Mucosa of descending colon (tissue), 3 donors: ENCODE data around the gene PI4K2B. TPM values are rescaled to one million over a fixed set of nuclear protein-coding genes. Genes with fewer than 3 reads are reported as not detected.

Experiments used
- ATAC-seq: fragments of 200-7000 bp; cut with Tn5 transposase; one replicate; pipeline ENCODE4 v1.9.1; 2020; ENCODE audit warnings: mild to moderate bottlenecking, moderate library complexity
- DNase-seq, 3 donors: peaks; one replicate each; pipeline ENCODE4 v3.0.0-alpha.2; 2020
- H3K36me3 ChIP-seq: fragments of 200-600 bp; one replicate; pipeline ENCODE4 v1.8.0; 2021; ENCODE audit warnings: low read depth, mild to moderate bottlenecking
- H3K4me1 ChIP-seq: fragments of 200-600 bp; one replicate; pipeline ENCODE4 v1.8.0; 2021; ENCODE audit warnings: low read depth, mild to moderate bottlenecking
- H3K4me3 ChIP-seq: fragments of 200-600 bp; one replicate; pipeline ENCODE4 v1.8.0; 2021; ENCODE audit warnings: mild to moderate bottlenecking
- H3K9me3 ChIP-seq: fragments of 200-600 bp; one replicate; pipeline ENCODE4 v1.8.0; 2021; ENCODE audit warnings: mild to moderate bottlenecking
- CTCF ChIP-seq: fragments of 200-600 bp; IDR thresholded peaks from one replicate; pipeline ENCODE4 v1.8.0; 2022; ENCODE audit warnings: antibody characterized with exemption, mild to moderate bottlenecking
- intact Hi-C, 2 donors: fragments of 100-400 bp; cut with DNase I in 1 of 2; cut with micrococcal nuclease in 1 of 2; formaldehyde crosslinking; loops; one replicate each; pipeline versions ENCODE4 v1.11.0 to v1.11.1; 2022; cut with DNase I, micrococcal nuclease
- total RNA-seq, 3 donors: library from RNA; stranded (reverse); fragmentation: NEBNext Ultra II Directional in 2 of 3; extraction: Animal tissue kit (Norgen Biotek cat#: 25700) in 2 of 3; gene quantifications; one replicate each; pipeline versions ENCODE4 v1.2.1 to v1.2.4, GENCODE V29; 2021 to 2023
- donor health status: DM: no; HTN: no; CAD: no; lungs with moderate emphysema.
- donor health status: DM: no; HTN: no; CAD: no.
- donor health status: DM: no; HTN: yes; CAD: no.

Gene PI4K2B
- total RNA-seq, 3 donors from 2014 or later: 14.3 to 25.9 (median 17.8) TPM

DNA sequence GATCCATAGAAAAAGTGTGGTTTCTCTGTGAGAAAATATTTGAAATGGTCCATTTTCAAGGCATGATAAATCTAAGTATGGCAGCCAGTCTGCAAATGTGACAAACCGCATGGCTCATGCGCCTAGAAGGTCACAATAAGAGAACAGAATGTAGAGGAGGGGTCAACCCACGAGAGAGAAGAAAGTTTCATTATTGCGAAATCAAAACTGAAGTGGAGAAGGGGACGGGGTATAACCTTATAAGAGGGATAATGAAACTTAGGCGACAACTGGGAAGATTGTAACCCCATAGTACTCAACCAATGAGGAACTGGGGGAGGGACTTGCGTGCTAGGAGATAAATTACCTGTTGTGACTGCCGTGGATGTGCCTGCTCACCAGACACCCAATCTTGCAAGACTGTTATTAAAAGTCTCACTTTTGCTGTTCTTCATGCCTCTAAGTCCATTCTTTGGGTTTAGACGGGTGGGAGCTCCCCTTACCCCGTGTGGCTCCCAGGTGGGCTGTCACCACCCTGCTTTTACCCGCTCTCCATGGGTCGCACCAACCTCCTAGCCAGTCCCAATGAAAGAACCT, 57.4 kb downstream of the PI4K2B start:
- no peak overlapping the region for H3K4me3 ChIP-seq
- H3K36me3 ChIP-seq: no peaks in the 10 kb centered on the region
- no peaks in the 10 kb centered on the region for H3K9me3 ChIP-seq
- no peak for TF ChIP-seq CTCF
- DNase-seq (no peak), ATAC-seq (no peak)
- intact Hi-C loops: no loop called here
- no peaks in the 10 kb centered on the region for H3K4me1 ChIP-seq

GRCh38 chr4:25297528-25298242, 63.9 kb downstream of the PI4K2B start:
- Histone ChIP-seq H3K4me3 (no peak overlapping the region), H3K9me3 (no peaks in the 10 kb centered on the region), H3K4me1 (peaks cover 7% of the 10 kb centered on the region), H3K36me3 (no peaks in the 10 kb centered on the region)
- ATAC-seq (no peak), DNase-seq (no peak)
- intact Hi-C loops: no loop called here
- no peak for TF ChIP-seq CTCF

GRCh38 chr4:25299476-25300203, 65.8 kb downstream of the PI4K2B start:
- intact Hi-C loops: no loop called here
- Histone ChIP-seq H3K4me1 (peaks cover 7% of the 10 kb centered on the region), H3K4me3 (no peak overlapping the region), H3K9me3 (no peaks in the 10 kb centered on the region), H3K36me3 (no peaks in the 10 kb centered on the region)
- DNase-seq (peak in 2 of 3 donors; percentile 29 to 66), ATAC-seq (peak; percentile 97)
- no peak for TF ChIP-seq CTCF

GRCh38 chr4:25301471-25301870, 67.6 kb downstream of the PI4K2B start:
- no peak for DNase-seq
- intact Hi-C loops: no loop called here
- no peak for TF ChIP-seq CTCF
- Histone ChIP-seq H3K9me3 (no peaks in the 10 kb centered on the region), H3K4me3 (no peak overlapping the region), H3K36me3 (no peaks in the 10 kb centered on the region), H3K4me1 (peaks cover 7% of the 10 kb centered on the region)
- no peak for ATAC-seq

- no peak for DNase-seq
- intact Hi-C loops: no loop called here
- ATAC-seq: no peak
- no peak overlapping the region for H3K4me3 ChIP-seq
- TF ChIP-seq CTCF: no peak
- peaks cover 7% of the 10 kb centered on the region for H3K4me1 ChIP-seq
- no peaks in the 10 kb centered on the region for H3K36me3 ChIP-seq
- H3K9me3 ChIP-seq: no peaks in the 10 kb centered on the region
Observed at GRCh38 chr4:25302626-25303025, 68.8 kb downstream of the PI4K2B start.
